HG02798 (cell line): ENCODE measurements around the gene KRTAP4-12.
"Not testable (repeated sequence)": the region's sequence is repeated elsewhere in the genome, so short reads cannot be mapped to it uniquely, and the experiment has no call there.

ENCODE experiments used
- ATAC-seq: cut with Tn5 transposase; IDR thresholded peaks from one replicate; pipeline ENCODE4 v1.9.1; 2021; ENCODE audit warnings: mild to moderate bottlenecking; ENCODE audit not compliant: unreplicated experiment, poor library complexity

KRTAP4-12 gene

GRCh38 chr17:41127371-41127770, 3.4 kb upstream of the KRTAP4-12 start:
- no peak for ATAC-seq

- no peak for ATAC-seq
These were observed 2.4 kb upstream of the KRTAP4-12 start for GRCh38 chr17:41126412-41126811.

GRCh38 chr17:41125064-41125463, 1.1 kb upstream of the KRTAP4-12 start:
- ATAC-seq = no peak

GRCh38 chr17:41123292-41123990, 541 bp downstream of the KRTAP4-12 start:
- ATAC-seq = not testable (repeated sequence)

GRCh38 chr17:41121742-41122141, 2.2 kb downstream of the KRTAP4-12 start:
- no peak for ATAC-seq

- ATAC-seq = not testable (repeated sequence)
These were observed 4.0 kb downstream of the KRTAP4-12 start for GRCh38 chr17:41119696-41120690.

GRCh38 chr17:41118721-41119120, 5.3 kb downstream of the KRTAP4-12 start:
- no peak for ATAC-seq

GRCh38 chr17:41117846-41118386, 6.1 kb downstream of the KRTAP4-12 start, which contains the start of gene KRTAP4-11:
Gene KRTAP4-11 (minus strand): TSS chr17:41118373. CDS start chr17:41118315, 58 bp downstream.
- not testable (repeated sequence) for ATAC-seq

GRCh38 chr17:41116297-41116696, 7.7 kb downstream of the KRTAP4-12 start:
- no peak for ATAC-seq

- no peak for ATAC-seq
These were observed 12.7 kb downstream of the KRTAP4-12 start for GRCh38 chr17:41111151-41111885.

- not testable (repeated sequence) for ATAC-seq
These were observed 15.1 kb downstream of the KRTAP4-12 start for GRCh38 chr17:41108728-41109386.

- no peak for ATAC-seq
These were observed 16.0 kb downstream of the KRTAP4-12 start for GRCh38 chr17:41107941-41108450.

GRCh38 chr17:41105347-41105746, 18.6 kb downstream of the KRTAP4-12 start, which contains the start of gene KRTAP4-9:
Gene KRTAP4-9 (plus strand): TSS chr17:41105389. CDS start chr17:41105389, 0 bp downstream.
- not testable (repeated sequence) for ATAC-seq

- not testable (repeated sequence) for ATAC-seq
These were observed 19.5 kb downstream of the KRTAP4-12 start for GRCh38 chr17:41104386-41105038.

GRCh38 chr17:41103896-41104295, 20.1 kb downstream of the KRTAP4-12 start:
- ATAC-seq = no peak

GRCh38 chr17:41101586-41102259, 22.3 kb downstream of the KRTAP4-12 start, which contains the start of gene KRTAP4-16:
Gene KRTAP4-16 (minus strand): TSS chr17:41102209. CDS start chr17:41102209, 0 bp downstream.
- no peak for ATAC-seq

GRCh38 chr17:41099682-41100480, 24.1 kb downstream of the KRTAP4-12 start:
- ATAC-seq = not testable (repeated sequence)
